Right lobe of liver (tissue), 6 donors: ENCODE measurements around the gene DYSF. TPM values are rescaled to one million over a fixed set of nuclear protein-coding genes. Genes with fewer than 3 reads are reported as not detected.

ENCODE experiments used
- ATAC-seq, 4 donors: fragments of 200-7000 bp; cut with Tn5 transposase; one replicate each; pipeline ENCODE4 v1.9.1; 2020; ENCODE audit warnings: mild to moderate bottlenecking in 4 of 4, moderate library complexity in 4 of 4
- DNase-seq, 3 donors: peaks; one replicate each; pipeline ENCODE4 v3.0.0-alpha.2; 2020
- H3K27ac ChIP-seq, 3 donors: fragments of 200-600 bp; one replicate each; pipeline ENCODE4 v1.8.0; 2022
- H3K27me3 ChIP-seq, 2 donors: fragments of 200-600 bp; one replicate each; pipeline ENCODE4 v1.8.0; 2022
- H3K36me3 ChIP-seq, 4 donors: fragments of 200-600 bp; sonication (generic) in 1 of 4; one replicate each; pipeline versions ENCODE4 v1.5.1 to v1.8.0; 2017 to 2022; ENCODE audit warnings: control low read depth in 1 of 4
- H3K4me1 ChIP-seq, 4 donors: fragments of 200-600 bp; sonication (generic) in 1 of 4; one replicate each; pipeline versions ENCODE4 v1.5.1 to v1.8.0; 2017 to 2022; ENCODE audit warnings: control low read depth in 1 of 4
- H3K4me3 ChIP-seq, 3 donors: fragments of 200-600 bp; one replicate each; pipeline ENCODE4 v1.8.0; 2022
- H3K9me3 ChIP-seq, 4 donors: fragments of 200-600 bp; sonication (generic) in 1 of 4; one replicate each; pipeline versions ENCODE4 v1.5.1 to v1.8.0; 2017 to 2022; ENCODE audit warnings: control low read depth in 1 of 4
- CTCF ChIP-seq, 4 donors: fragments of 200-600 bp in 3 of 4; fragments of 450-650 bp in 1 of 4; IDR thresholded peaks; one replicate each; pipeline versions ENCODE4 v1.5.1 to v1.8.0; 2016 to 2022; ENCODE audit warnings: antibody characterized with exemption in 4 of 4, mild to moderate bottlenecking in 2 of 4
- POLR2A ChIP-seq: fragments of 450-650 bp; IDR thresholded peaks from one replicate; pipeline ENCODE4 v1.6.1; 2017; ENCODE audit warnings: antibody characterized with exemption, mild to moderate bottlenecking
- WGBS: methylation state at CpG from one replicate; pipeline ENCODE4 v1.1.6; 2018; ENCODE audit warnings: low coverage, low lambda C conversion rate; ENCODE audit not compliant: insufficient coverage; ENCODE audit errors: missing lambda C conversion rate; 5-methylcytosine and 5-hydroxymethylcytosine counted together
- intact Hi-C, 2 donors: fragments of 100-400 bp; cut with DNase I; formaldehyde crosslinking; loops; one replicate each; pipeline versions ENCODE4 v1.11.2 to v1.14.1; 2022
- total RNA-seq, 6 experiments: library from RNA; depleted of rRNA in 2 of 6; stranded (reverse); fragments of >200 nt in 2 of 6; fragmentation: NEBNext Ultra II Directional in 3 of 6; extraction: Animal tissue kit (Norgen Biotek cat#: 25700) in 3 of 6; gene quantifications; one replicate each; pipeline versions ENCODE4 v1.1.0 to v1.2.4, GENCODE V29; 2016 to 2023
- donor health status: DM: no; HTN: yes; CAD: no.
- donor health status: DM: no; HTN: no; CAD: no.
- donor health status: DM: no; HTN: no; CAD: no.
- donor health status: DM: no; HTN: yes; CAD: no.
- donor health status: DM: no; HTN: yes; CAD: no.

DYSF gene
- total RNA-seq, 6 experiments from 2014 or later = 21.8 to 55.0 (median 32.9) TPM

GRCh38 chr2:71704688-71705087, 251.3 kb downstream of the DYSF start:
- no peak for ATAC-seq
- TF ChIP-seq CTCF (IDR thresholded peaks at IDR 0.05) = no peak
- Histone ChIP-seq H3K9me3 (no peaks in the 10 kb centered on the region), H3K27ac (no peak overlapping the region), H3K27me3 (no peaks in the 10 kb centered on the region), H3K4me3 (no peak overlapping the region), H3K36me3 (no peaks in the 10 kb centered on the region), H3K4me1 (no peaks in the 10 kb centered on the region)
- DNase-seq = no peak
- intact Hi-C loops = no loop called here
- 52% methylated on average over 5 of the region's 5 CpGs for WGBS

DNA sequence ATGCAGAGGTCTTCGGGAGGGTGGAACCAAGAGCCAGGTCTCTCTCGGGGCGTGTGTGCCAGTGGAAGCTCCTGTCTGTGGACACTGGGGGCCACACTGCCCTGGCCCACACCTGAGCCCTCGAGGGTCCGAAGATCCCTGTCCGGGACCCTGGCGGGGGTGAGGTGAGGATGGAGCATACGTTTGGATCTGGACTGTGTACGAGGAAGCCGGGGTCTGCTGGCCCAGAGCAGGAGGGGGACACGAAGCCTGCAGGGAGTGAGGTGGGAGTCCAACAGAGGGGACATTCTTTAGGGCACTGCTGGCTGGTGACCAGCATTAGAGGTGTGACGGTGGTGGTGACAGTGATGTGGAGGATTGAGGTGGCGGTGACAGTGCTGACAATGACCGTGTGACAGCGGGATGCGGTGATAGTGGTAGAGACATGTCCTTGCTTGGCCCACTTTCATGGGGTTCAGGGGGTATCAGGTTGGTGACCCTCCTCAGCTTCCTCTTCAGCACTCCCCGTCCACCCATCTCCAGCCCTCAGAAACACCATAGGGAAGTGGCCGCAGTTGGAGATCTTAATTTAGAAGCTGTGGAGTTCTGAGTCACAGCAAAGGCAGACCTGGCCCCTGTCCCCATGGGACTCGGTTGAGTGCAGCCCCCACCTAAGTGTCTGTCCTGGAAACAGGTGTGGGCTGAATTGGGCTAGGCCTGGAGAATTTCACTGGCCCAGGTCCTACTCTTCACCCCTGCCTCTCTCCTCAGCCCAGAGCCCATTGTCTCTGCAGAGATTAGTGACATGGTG, 252.0 kb downstream of the DYSF start:
- 89% methylated on average over 10 of the region's 19 CpGs for WGBS
- no peaks in the 10 kb centered on the region for H3K36me3 ChIP-seq
- no peak for DNase-seq
- H3K27ac ChIP-seq = no peak overlapping the region
- intact Hi-C loops = no loop called here
- TF ChIP-seq CTCF (IDR thresholded peaks at IDR 0.05) (no peak), POLR2A (no peak)
- H3K4me3 ChIP-seq = no peak overlapping the region
- no peaks in the 10 kb centered on the region for H3K27me3 ChIP-seq
- no peaks in the 10 kb centered on the region for H3K9me3 ChIP-seq
- no peak for ATAC-seq
- H3K4me1 ChIP-seq = no peaks in the 10 kb centered on the region

DNA sequence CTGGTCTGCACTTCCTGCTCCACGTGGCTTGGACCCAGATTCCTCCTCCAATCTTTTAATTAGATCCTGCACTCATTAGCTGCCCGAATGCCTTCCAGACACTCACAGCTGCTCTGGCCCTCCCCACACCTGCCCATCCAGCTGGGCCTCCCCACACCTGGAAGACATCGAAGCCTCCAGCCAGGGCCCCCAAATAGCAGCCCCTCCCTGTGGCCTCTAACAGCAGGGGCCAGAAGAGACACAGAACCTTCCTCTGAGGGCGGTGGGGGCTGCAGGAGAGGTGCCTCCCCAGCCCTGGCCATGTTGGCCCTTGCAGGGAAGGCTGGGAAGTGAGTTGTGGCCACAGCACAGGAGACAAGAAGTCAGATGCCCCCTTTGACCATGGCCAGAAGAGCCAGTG, 252.8 kb downstream of the DYSF start:
- H3K36me3 ChIP-seq = no peaks in the 10 kb centered on the region
- DNase-seq = no peak
- WGBS = 66% methylated on average over 3 of the region's 4 CpGs

GRCh38 chr2:71706836-71707235, 253.5 kb downstream of the DYSF start:
- no peaks in the 10 kb centered on the region for H3K9me3 ChIP-seq
- H3K27me3 ChIP-seq = no peaks in the 10 kb centered on the region
- H3K4me1 ChIP-seq = no peaks in the 10 kb centered on the region
- TF ChIP-seq POLR2A = no peak
- no peak for TF ChIP-seq CTCF (IDR thresholded peaks at IDR 0.05)
- intact Hi-C loops = no loop called here
- DNase-seq (no peak), ATAC-seq (no peak)
- no peaks in the 10 kb centered on the region for H3K36me3 ChIP-seq
- no peak overlapping the region for H3K4me3 ChIP-seq
- H3K27ac ChIP-seq = no peak overlapping the region
- 83% methylated on average over 4 of the region's 5 CpGs for WGBS

More for the DNA sequence above, 252.8 kb downstream of the DYSF start:
- no peak overlapping the region for H3K27ac ChIP-seq
- no peaks in the 10 kb centered on the region for H3K27me3 ChIP-seq
- no peaks in the 10 kb centered on the region for H3K9me3 ChIP-seq
- intact Hi-C loops = no loop called here
- no peak overlapping the region for H3K4me3 ChIP-seq
- ATAC-seq = no peak
- no peaks in the 10 kb centered on the region for H3K4me1 ChIP-seq
- TF ChIP-seq CTCF (IDR thresholded peaks at IDR 0.05) (no peak), POLR2A (no peak)
